SKM-1 treated with dmso at 0.1 percent for 144 hours (cell line): ENCODE results near the gene ERO1A.
"Not testable (repeated sequence)": the region's sequence is repeated elsewhere in the genome, so short reads cannot be mapped to it uniquely, and the experiment has no call there.

Experiments used
- DNase-seq: peaks from one replicate; lab custom pipeline; 2025; ENCODE audit not compliant: unreplicated experiment; lab: John Stamatoyannopoulos, UW

Gene ERO1A, protein sequence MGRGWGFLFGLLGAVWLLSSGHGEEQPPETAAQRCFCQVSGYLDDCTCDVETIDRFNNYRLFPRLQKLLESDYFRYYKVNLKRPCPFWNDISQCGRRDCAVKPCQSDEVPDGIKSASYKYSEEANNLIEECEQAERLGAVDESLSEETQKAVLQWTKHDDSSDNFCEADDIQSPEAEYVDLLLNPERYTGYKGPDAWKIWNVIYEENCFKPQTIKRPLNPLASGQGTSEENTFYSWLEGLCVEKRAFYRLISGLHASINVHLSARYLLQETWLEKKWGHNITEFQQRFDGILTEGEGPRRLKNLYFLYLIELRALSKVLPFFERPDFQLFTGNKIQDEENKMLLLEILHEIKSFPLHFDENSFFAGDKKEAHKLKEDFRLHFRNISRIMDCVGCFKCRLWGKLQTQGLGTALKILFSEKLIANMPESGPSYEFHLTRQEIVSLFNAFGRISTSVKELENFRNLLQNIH

DNA sequence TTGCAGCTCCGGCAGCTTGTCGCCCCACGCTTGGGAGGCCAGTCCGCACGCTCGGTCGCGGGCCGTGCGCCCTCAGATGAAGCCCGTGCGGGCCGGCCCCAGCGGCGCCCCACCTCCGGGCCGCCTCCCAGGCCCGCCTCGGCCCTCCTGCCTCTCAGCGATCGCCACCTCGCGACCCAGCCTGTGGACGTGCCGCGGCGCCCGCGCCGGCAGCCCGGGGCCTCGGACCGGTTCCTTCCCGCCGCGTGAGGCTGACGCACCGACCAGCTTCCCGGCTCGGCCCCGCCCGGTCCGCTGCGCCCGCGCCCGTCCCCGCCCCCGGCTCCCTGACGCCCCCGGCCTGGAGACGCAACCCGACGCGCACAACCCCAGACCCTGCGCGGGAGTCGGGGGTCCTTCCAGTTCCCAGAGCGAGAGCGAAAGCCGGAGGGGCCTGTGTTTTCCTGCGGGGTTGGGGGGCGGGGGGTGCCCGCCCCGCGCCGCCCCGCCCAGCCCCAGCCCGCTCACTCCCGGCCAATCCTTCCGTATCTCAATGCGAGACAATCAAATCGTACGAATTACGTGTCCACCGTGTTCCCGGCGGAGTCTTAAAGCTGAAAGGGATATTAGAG is at the start of gene ERO1A:
ERO1A (minus strand) TSS at position 78 of the 611 bp plus-strand sequence; CDS start at position 1, 77 bp downstream.
- DNase-seq: peak; percentile 4

DNA sequence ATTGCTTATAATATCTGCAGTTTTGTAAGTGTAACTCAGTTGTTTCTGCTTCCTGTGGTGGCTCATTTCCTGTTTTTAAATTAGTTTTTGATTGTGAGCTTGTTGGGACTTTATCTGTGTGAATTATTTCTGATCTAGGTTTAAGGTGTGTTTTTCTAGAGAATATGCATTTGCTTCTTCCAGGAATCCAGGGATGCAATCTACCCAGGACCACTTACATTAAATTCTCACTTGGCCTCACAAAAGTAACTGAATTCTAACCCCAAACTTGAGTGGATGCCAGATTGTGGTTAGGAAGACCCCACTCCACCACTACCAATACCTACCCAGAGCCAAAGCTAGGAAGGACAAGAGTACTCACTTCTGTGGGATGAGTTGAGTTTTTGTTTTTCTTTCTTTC is 46.5 kb upstream of the ERO1A start:
- DNase-seq: no peak

GRCh38 chr14:52740751-52741150 is 45.4 kb upstream of the ERO1A start:
- no peak for DNase-seq

GRCh38 chr14:52738409-52738808 is 43.1 kb upstream of the ERO1A start:
- no peak for DNase-seq

- no peak for DNase-seq
These were observed 40.6 kb upstream of the ERO1A start for GRCh38 chr14:52735921-52736489.

- DNase-seq: no peak
These were observed 38.5 kb upstream of the ERO1A start for GRCh38 chr14:52733824-52734223.

DNA sequence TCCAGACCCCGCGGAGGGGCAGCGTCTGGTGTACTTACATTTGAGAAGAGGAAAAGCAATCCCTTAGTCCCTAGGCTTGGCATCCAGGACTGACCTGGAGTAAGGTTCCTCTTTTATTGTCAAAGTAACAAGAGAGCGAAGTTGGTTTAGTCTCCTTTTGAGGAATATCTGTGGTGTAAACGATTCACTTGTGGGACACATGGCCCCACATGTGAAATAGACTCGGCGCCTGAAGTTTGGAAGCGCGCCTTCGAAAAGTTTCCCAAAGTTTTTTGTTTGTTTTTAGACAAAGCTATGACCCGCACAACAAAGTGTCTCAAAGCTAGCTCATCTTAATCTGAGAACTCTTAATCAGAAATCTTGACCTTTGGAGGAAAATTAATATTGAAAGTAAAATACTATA is 35.4 kb upstream of the ERO1A start:
- DNase-seq: peak; percentile 5

DNA sequence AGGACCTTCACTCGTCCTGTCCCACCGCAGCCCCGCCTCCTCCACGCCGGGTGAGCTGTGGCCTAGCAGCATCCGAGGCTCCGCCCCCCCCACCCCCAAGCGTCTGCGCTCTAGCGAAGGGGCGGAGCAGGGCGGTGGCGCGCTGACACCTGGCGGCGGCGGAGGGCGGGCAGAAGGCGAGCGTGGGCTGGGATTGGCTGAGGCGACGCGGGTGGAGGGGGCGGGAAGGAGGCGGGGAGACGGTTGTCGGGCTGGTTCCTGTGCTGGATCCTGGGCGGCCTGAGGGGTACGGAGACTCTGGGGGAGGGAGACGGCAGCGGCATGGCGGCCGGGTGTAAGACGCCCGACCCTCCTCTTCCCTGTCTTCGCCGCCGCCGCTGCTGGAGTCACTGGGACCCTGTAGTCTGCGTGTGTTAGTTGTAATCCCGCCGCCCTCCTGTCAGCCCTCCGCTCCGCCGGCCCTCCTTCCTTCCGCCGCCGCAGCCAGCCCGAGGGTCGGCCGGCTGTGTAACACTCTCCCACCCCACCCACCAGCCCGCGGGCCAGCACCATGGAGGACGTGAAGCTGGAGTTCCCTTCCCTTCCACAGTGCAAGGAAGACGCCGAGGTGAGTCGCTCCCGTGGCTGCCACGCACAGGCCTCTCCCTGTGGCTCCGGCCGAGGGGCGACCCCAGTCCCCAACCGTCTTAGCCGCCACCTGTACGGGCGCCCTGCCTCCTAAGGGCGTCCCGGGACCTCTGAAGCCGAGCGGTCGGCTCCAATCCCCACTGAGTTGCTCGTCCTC is 34.8 kb upstream of the ERO1A start, which contains the start of gene STYX:
STYX (plus strand) TSS at position 242 of the 784 bp plus-strand sequence; CDS start at position 551, 309 bp downstream.
- peak; percentile 72 for DNase-seq

GRCh38 chr14:52729585-52729924 is 34.2 kb upstream of the ERO1A start:
- no peak for DNase-seq

- DNase-seq: not testable (repeated sequence)
These were observed 33.7 kb upstream of the ERO1A start for GRCh38 chr14:52729035-52729434.

DNA sequence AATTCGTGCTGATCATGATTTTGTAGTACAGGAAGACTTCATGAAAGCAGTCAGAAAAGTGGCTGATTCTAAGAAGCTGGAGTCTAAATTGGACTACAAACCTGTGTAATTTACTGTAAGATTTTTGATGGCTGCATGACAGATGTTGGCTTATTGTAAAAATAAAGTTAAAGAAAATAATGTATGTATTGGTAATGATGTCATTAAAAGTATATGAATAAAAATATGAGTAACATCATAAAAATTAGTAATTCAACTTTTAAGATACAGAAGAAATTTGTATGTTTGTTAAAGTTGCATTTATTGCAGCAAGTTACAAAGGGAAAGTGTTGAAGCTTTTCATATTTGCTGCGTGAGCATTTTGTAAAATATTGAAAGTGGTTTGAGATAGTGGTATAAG is 32.2 kb upstream of the ERO1A start:
- DNase-seq: not testable (repeated sequence)

DNA sequence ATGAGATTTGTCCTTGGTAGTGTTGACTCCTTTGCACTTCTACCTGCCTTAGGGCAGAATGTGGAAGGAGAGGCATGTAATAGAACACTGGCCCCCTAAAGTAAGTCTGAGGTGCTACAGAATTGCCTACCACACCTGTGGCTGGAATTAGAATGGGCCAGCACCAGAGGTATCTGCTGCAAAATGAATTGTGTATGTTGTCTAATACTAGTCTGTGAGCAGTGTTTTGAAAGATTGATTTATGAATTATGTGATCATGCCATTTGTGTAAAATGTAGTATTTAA is 28.9 kb upstream of the ERO1A start:
- no peak for DNase-seq

DNA sequence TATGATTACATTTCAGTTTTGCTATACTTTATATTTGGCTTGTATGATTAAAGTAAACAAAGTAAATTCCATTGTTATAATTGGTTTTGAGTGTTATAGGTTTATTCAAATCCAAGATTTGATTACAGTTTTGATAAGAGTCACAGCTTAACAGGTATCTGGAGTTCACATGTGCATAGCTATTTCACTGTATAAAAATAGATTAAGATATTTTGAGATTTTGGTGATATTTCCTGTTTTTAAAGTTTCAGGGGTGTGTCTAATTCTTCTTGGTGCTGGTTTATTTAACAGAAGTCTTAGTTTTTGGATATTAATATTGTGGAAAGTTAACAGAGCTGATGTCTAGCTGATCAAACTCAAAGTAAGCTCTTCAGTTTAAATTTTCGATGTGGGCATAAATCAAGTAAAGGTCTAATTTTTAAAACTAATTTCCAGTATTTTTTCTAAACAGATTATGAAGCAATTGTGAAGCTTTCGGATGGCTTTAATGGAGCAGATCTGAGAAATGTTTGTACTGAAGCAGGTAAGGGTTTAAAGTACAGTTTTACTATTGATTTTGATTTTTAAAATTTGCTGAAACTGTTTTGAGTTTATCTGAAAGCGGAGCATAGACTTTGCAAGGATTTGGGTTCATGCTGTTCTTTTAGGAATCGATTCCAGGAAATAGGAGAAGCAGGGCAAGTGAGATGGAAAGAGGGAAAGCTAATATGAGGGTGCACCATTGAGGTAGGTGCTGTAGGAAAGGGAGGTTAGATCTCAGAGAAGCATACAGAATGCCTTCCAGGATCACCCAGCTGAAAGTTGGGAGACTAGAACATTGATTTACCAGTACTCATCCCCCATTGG is 28.4 kb upstream of the ERO1A start:
- DNase-seq: no peak

GRCh38 chr14:52716155-52716554 is 20.8 kb upstream of the ERO1A start:
- DNase-seq: no peak

GRCh38 chr14:52711666-52712065 is 16.3 kb upstream of the ERO1A start:
- DNase-seq: no peak

DNA sequence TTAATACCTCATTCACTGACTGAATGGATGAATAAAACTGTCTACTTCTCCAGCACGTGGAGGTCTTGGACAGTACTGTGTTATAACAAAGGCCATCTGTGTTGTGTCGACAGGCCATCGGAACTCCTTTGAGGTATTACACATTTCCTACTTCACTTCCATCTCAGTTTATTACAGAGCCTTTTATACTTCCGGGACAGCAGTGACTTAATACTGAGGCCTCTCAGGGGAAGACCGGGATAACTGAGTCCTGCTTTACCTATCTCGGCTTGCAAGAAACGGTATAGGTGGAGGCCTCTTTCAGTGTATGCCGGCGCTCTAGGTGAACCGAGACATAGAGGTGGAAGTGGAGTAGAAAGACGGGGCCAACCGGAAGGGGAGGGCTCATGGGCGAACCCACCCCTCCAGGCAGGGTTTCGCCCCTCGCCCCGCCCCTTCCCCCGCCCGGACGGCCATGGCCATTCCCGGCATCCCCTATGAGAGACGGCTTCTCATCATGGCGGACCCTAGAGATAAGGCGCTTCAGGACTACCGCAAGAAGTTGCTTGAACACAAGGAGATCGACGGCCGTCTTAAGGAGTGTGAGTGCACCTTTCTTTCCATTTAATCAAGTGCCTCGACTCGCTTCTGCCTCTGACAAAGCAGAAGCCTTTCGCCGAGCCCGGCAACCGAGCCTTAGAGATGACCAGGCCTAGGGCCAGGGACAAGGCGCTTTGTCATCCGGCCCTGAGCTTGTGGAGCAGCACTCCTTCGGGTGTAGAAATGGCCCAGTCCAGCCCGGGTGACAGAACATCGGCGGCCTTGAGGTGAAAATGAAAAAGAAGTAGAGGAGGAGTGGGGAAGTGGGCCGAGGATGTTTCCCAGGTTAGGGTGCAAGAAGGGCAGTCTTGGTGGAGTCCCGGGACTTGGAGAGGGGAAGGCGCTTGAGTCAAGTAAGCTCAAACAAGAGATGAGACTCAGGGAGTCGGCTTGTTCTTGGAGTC is 11.7 kb upstream of the ERO1A start, which contains the start of gene PSMC6:
PSMC6 (plus strand) TSS at position 477 of the 983 bp plus-strand sequence; CDS start at position 497, 20 bp downstream.
- DNase-seq: peak; percentile 66

- DNase-seq: no peak
These were observed 10.9 kb upstream of the ERO1A start for GRCh38 chr14:52706286-52706685.

DNA sequence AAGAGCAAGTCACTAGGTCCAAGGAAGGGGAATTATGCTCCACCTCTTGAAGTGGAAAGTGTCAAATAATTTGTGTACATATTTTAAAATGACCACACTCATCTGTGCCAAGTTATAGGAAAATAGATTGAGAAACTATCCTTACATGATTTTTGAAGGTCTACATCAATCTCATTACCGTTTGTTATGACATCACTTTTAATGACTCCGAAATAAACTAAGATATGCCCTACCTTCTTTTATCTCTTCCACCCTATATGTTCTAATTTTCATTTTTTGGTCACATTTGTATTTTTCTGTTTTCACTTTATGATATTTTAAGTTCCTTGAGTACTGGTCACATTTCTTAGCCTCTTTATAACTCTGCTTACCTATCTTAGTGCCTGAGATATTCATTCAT is 8.3 kb upstream of the ERO1A start:
- DNase-seq: no peak

DNA sequence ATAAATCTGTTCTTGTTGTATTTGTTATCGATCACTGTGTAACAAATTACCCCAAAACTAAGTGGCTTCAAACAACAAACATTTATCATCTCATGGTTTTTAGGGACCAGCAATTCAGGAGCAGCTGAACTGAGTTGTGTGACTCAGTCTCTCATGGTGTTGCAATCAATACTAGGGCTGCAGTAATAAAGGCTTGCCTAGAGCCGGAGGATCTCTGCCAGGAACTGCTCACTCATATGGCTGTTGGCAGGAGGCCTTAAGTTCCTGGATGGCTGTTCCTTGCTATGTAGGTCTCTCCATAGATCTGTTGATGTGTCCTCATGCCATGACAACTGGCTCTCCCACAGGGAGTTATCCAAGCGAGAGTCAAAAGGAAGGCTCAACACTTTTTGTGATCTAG is 7.9 kb upstream of the ERO1A start:
- peak; percentile 34 for DNase-seq
